HEK293 (cell line): ENCODE measurements around the gene LRP1-AS.

ENCODE experiments used
- CTCF ChIA-PET: fragments of 350-600 bp; formaldehyde crosslinking; extraction: SDS; loops from one replicate; lab custom pipeline; 2021; ENCODE audit warnings: antibody characterized with exemption; lab: Yijun Ruan, JAX
- POLR2A ChIA-PET: fragments of 300-600 bp; formaldehyde crosslinking; extraction: SDS; loops from one replicate; lab custom pipeline; 2020; ENCODE audit warnings: antibody characterized with exemption, inconsistent platforms; lab: Yijun Ruan, JAX
- H3K27ac ChIP-seq: fragments of 200-500 bp; sonication (Bioruptor generic); 2 replicates; pipeline ENCODE4 v1.5.1; 2014; ENCODE audit warnings: low read depth, low read length, control low read depth, inconsistent platforms; ENCODE audit errors: extremely low read depth
- H3K36me3 ChIP-seq, 2 experiments: fragments of 200-500 bp in 1 of 2; sonication (Bioruptor generic) in 1 of 2; 1 replicate in 1 of 2; 2 replicates in 1 of 2; pipeline ENCODE4 v1.5.1; 2014 to 2017; ENCODE audit warnings: inconsistent platforms in 2 of 2, low read length in 2 of 2; ENCODE audit not compliant: control insufficient read depth in 2 of 2, insufficient read depth in 1 of 2
- H3K4me1 ChIP-seq: fragments of 200-500 bp; sonication (Bioruptor generic); 2 replicates; pipeline ENCODE4 v1.5.1; 2014; ENCODE audit warnings: mild to moderate bottlenecking, low read length, inconsistent platforms; ENCODE audit not compliant: control insufficient read depth, insufficient read depth
- H3K4me3 ChIP-seq: 2 replicates; pipeline ENCODE4 v1.5.1; 2011; ENCODE audit warnings: low read depth, mild to moderate bottlenecking, control low read depth, low read length, moderate library complexity
- H3K9me3 ChIP-seq: fragments of 200-500 bp; sonication (Bioruptor generic); 2 replicates; pipeline ENCODE4 v1.5.1; 2014; ENCODE audit warnings: low read depth, low read length, inconsistent platforms; ENCODE audit not compliant: control insufficient read depth, insufficient read depth
- HOXA7 ChIP-seq: sonication (generic); formaldehyde crosslinking; IDR thresholded peaks from 2 replicates; pipeline ENCODE4 v1.8.1; 2022; ENCODE audit warnings: missing genetic modification reagents, borderline replicate concordance
- KLF1 ChIP-seq: fragments of 450-650 bp; formaldehyde crosslinking; IDR thresholded peaks from 2 replicates; pipeline ENCODE4 v1.5.1; 2016; ENCODE audit warnings: missing biosample characterization, missing genetic modification characterization
- PRDM1 ChIP-seq: fragments of 450-650 bp; formaldehyde crosslinking; IDR thresholded peaks from 2 replicates; pipeline ENCODE4; 2016; ENCODE audit warnings: missing biosample characterization, missing genetic modification characterization
- ZBTB17 ChIP-seq: fragments of 450-650 bp; formaldehyde crosslinking; IDR thresholded peaks from 2 replicates; pipeline ENCODE4 v1.5.1; 2016; ENCODE audit warnings: missing biosample characterization, missing genetic modification characterization
- ZFHX2 ChIP-seq: fragments of 450-650 bp; formaldehyde crosslinking; conservative IDR thresholded peaks from 2 replicates; pipeline ENCODE4 v1.5.1; 2016; ENCODE audit warnings: missing biosample characterization, missing genetic modification characterization
- ZIC2 ChIP-seq: fragments of 450-650 bp; formaldehyde crosslinking; IDR thresholded peaks from 2 replicates; pipeline ENCODE4 v1.5.1; 2016; ENCODE audit warnings: missing biosample characterization, missing genetic modification characterization
- ZNF146 ChIP-seq: fragments of 450-650 bp; formaldehyde crosslinking; IDR thresholded peaks from 2 replicates; pipeline ENCODE4 v1.5.1; 2016; ENCODE audit warnings: missing biosample characterization, missing genetic modification characterization
- ZNF155 ChIP-seq: fragments of 450-650 bp; formaldehyde crosslinking; IDR thresholded peaks from 2 replicates; pipeline ENCODE4 v1.5.1; 2016; ENCODE audit warnings: missing biosample characterization, missing genetic modification characterization
- ZNF19 ChIP-seq: fragments of 450-650 bp; formaldehyde crosslinking; IDR thresholded peaks from 2 replicates; pipeline ENCODE4; 2016; ENCODE audit warnings: missing biosample characterization, missing genetic modification characterization, low read depth
- ZNF341 ChIP-seq: fragments of 450-650 bp; formaldehyde crosslinking; IDR thresholded peaks from 2 replicates; pipeline ENCODE4; 2016; ENCODE audit warnings: low read depth, missing biosample characterization, missing genetic modification characterization
- ZNF37A ChIP-seq: fragments of 450-650 bp; IDR thresholded peaks from 2 replicates; pipeline ENCODE4 v1.5.1; 2018; ENCODE audit warnings: missing biosample characterization, missing genetic modification characterization
- ZNF473 ChIP-seq: fragments of 450-650 bp; formaldehyde crosslinking; IDR thresholded peaks from 2 replicates; pipeline ENCODE4 v1.5.1; 2017; ENCODE audit warnings: missing biosample characterization, missing genetic modification characterization
- ZNF600 ChIP-seq: fragments of 450-650 bp; formaldehyde crosslinking; IDR thresholded peaks from 2 replicates; pipeline ENCODE4 v1.5.1; 2016; ENCODE audit warnings: missing biosample characterization, missing genetic modification characterization
- TF ChIP-seq, protein P1 (sequence below): fragments of 450-650 bp; formaldehyde crosslinking; IDR thresholded peaks from 2 replicates; pipeline ENCODE4 v1.5.1; 2016; ENCODE audit warnings: missing biosample characterization, missing genetic modification characterization
- TF ChIP-seq, protein P2 (sequence below): fragments of 450-650 bp; formaldehyde crosslinking; IDR thresholded peaks from 2 replicates; pipeline ENCODE4 v1.5.1; 2016; ENCODE audit warnings: missing biosample characterization, missing genetic modification characterization
- TF ChIP-seq, protein P3 (sequence below): fragments of 450-650 bp; formaldehyde crosslinking; IDR thresholded peaks from 2 replicates; pipeline ENCODE4 v1.5.1; 2016; ENCODE audit warnings: missing biosample characterization, missing genetic modification characterization, borderline replicate concordance

LRP1-AS gene

DNA sequence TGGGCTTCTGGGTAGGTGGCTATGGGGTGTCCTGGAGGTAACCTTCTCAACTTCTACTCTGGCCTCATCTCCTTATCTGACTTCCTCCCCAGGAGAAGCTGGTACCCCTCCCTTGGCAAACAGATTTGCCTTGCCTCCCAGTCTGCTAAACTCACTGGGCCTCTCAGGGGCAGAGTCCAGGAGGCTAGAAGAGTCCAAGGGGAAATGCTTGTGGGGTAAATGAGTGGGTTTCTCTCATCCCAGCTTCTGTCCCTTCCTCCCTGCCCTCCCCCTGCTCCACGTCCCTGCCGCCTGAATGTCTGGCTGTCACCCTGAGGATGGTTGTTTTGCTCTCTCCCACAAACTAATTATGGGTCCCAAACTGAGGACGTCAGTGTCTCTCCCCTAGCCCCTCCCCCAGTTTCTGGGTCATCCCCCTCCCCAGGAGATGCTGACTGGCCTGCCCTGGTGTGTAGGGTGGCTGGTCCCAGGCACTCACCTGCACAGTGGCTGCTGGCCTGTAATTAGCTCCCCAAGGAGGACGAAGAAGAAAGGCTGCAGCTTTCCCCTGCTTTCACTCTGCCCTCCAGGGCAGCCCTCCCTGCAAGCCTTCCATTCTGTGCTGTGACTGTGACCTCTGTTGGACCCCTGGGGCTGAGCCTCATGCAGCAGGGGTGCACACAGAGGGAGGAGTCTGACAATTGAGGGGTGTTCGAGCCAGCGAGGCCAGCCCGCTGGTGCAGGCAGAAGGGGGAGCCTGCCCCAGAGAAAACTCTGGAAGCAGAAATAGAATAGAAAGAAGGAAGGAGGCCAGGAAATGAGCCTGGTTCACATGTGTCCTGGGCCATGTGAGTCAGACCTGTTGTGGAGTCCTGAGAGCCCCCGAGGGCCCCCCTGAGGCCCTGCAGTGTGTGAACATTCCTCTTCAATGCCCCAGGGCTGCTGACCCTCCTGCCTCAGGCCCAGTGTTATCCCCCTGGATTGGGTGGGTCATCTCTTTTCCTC lies at the start of gene LRP1-AS:
TSS of gene LRP1-AS (minus strand) at position 659 of the 984 bp plus-strand sequence.
- ChIA-PET CTCF (interaction anchor here (0.6 to 2.1 kb wide), 4 partner anchors 22 to 345 kb away, joined by 3 to 7 read pairs (median 4); no protein-coding TSS in a partner anchor), POLR2A (interaction anchor here (1.3 to 2.0 kb wide), 3 partner anchors 11 to 19 kb away, joined by 3 to 4 read pairs (median 3); partner anchors contain the start of gene LRP1)
- Histone ChIP-seq H3K36me3 (peaks cover 0 to 92% of the 10 kb centered on the region in 2 experiments; a peak in 1 of 3 replicates), H3K4me3 (no peak within 1 kb of the TSS), H3K4me1 (no peaks in the 10 kb centered on the region), H3K27ac (no peak within 1 kb of the TSS), H3K9me3 (no peaks in the 10 kb centered on the region)
- TF ChIP-seq ZIC2 (tag by site-specific recombination) (peak; percentile 69), PRDM1 (tag by site-specific recombination) (peak; percentile 80), ZNF19 (tag by site-specific recombination) (no peak), ZNF146 (tag by site-specific recombination) (no peak), ZNF473 (tag by site-specific recombination) (no peak)
- TF ChIP-seq, protein P1, sequence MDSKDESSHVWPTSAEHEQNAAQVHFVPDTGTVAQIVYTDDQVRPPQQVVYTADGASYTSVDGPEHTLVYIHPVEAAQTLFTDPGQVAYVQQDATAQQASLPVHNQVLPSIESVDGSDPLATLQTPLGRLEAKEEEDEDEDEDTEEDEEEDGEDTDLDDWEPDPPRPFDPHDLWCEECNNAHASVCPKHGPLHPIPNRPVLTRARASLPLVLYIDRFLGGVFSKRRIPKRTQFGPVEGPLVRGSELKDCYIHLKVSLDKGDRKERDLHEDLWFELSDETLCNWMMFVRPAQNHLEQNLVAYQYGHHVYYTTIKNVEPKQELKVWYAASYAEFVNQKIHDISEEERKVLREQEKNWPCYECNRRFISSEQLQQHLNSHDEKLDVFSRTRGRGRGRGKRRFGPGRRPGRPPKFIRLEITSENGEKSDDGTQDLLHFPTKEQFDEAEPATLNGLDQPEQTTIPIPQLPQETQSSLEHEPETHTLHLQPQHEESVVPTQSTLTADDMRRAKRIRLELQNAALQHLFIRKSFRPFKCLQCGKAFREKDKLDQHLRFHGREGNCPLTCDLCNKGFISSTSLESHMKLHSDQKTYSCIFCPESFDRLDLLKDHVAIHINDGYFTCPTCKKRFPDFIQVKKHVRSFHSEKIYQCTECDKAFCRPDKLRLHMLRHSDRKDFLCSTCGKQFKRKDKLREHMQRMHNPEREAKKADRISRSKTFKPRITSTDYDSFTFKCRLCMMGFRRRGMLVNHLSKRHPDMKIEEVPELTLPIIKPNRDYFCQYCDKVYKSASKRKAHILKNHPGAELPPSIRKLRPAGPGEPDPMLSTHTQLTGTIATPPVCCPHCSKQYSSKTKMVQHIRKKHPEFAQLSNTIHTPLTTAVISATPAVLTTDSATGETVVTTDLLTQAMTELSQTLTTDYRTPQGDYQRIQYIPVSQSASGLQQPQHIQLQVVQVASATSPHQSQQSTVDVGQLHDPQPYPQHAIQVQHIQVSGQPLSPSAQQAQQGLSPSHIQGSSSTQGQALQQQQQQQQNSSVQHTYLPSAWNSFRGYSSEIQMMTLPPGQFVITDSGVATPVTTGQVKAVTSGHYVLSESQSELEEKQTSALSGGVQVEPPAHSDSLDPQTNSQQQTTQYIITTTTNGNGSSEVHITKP (tag by site-specific recombination), result peak; percentile 84

DNA sequence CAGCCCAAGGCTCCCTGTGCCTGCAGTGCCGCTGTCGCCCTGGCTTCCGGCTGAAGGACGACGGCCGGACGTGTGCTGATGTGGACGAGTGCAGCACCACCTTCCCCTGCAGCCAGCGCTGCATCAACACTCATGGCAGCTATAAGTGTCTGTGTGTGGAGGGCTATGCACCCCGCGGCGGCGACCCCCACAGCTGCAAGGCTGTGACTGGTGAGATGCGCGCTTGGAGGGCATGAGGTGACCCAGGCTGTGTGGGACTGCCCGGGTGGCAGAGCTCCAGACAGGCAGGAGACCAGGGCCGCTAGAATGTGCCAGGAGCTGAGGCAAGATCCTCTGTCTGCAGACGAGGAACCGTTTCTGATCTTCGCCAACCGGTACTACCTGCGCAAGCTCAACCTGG lies 49.5 kb upstream of the LRP1-AS start:
- H3K27ac ChIP-seq, result no peak overlapping the region
- H3K9me3 ChIP-seq, result no peaks in the 10 kb centered on the region
- TF ChIP-seq HOXA7 (CRISPR knock-in tag) (no peak), KLF1 (tag by site-specific recombination) (no peak), ZNF600 (tag by site-specific recombination) (no peak), ZNF37A (tag by site-specific recombination) (no peak)
- TF ChIP-seq, protein P2, sequence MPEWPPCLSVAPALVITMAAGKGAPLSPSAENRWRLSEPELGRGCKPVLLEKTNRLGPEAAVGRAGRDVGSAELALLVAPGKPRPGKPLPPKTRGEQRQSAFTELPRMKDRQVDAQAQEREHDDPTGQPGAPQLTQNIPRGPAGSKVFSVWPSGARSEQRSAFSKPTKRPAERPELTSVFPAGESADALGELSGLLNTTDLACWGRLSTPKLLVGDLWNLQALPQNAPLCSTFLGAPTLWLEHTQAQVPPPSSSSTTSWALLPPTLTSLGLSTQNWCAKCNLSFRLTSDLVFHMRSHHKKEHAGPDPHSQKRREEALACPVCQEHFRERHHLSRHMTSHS (tag by site-specific recombination), result no peak
- TF ChIP-seq, protein P3, sequence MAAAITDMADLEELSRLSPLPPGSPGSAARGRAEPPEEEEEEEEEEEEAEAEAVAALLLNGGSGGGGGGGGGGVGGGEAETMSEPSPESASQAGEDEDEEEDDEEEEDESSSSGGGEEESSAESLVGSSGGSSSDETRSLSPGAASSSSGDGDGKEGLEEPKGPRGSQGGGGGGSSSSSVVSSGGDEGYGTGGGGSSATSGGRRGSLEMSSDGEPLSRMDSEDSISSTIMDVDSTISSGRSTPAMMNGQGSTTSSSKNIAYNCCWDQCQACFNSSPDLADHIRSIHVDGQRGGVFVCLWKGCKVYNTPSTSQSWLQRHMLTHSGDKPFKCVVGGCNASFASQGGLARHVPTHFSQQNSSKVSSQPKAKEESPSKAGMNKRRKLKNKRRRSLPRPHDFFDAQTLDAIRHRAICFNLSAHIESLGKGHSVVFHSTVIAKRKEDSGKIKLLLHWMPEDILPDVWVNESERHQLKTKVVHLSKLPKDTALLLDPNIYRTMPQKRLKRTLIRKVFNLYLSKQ (tag by site-specific recombination), result no peak
- peaks cover 2 to 99% of the 10 kb centered on the region in 2 experiments; a peak in 2 of 3 replicates for H3K36me3 ChIP-seq
- ChIA-PET CTCF (interaction anchor here (1.5 kb wide), 2 partner anchors 46 to 85 kb away, joined by 5 read pairs; partner anchors contain the start of gene STAT6), POLR2A (no interaction called here)
- no peak overlapping the region for H3K4me3 ChIP-seq
- no peaks in the 10 kb centered on the region for H3K4me1 ChIP-seq

DNA sequence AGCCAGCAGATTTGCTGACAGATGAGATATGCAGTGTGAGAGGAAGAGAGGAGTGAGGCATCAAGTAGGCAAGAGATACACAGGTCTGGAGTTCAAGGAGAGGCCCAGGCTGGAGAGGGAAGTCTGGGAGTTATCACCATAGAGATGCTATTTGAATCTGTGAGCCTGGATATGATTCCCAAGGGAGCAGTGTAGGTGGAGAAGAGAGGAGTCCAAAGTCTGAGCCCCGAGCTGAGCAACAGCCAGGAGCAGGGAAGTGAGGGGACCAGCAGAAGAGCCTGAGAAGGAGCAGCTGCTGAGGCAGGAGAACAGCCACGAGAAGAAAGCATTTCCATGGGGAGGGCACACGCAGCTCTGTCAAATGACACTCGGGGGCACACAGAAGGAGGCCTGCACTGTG lies 49.0 kb upstream of the LRP1-AS start:
- ChIA-PET CTCF (interaction anchor here (1.5 kb wide), 2 partner anchors 46 to 85 kb away, joined by 5 read pairs; partner anchors contain the start of gene STAT6), POLR2A (no interaction called here)
- Histone ChIP-seq H3K27ac (no peak overlapping the region), H3K4me3 (no peak overlapping the region), H3K9me3 (no peaks in the 10 kb centered on the region), H3K4me1 (no peaks in the 10 kb centered on the region), H3K36me3 (peaks cover 7 to 99% of the 10 kb centered on the region in 2 experiments; a peak in 2 of 3 replicates)
- TF ChIP-seq ZBTB17 (tag by site-specific recombination) (peak; percentile 60; the same call in 1 of the 2 replicates), ZNF341 (tag by site-specific recombination) (peak; percentile 65), ZFHX2 (0 out of 2 replicates have a peak, but pooled peaks have one; percentile 9), ZNF155 (no peak)
